MM.1S (cell line): ENCODE results near the gene PTPRD.

Experiments
- DNase-seq: peaks from one replicate; pipeline ENCODE4 v3.0.0-alpha.2; 2015
- H2AFZ ChIP-seq: fragments of 300-600 bp; sonication (generic); 2 replicates; pipeline ENCODE4 v1.6.0; 2016; ENCODE audit warnings: antibody characterized with exemption, low read length
- H3F3A ChIP-seq: fragments of 300-600 bp; sonication (generic); 2 replicates; pipeline ENCODE4 v1.6.1; 2016; ENCODE audit warnings: mild to moderate bottlenecking, antibody characterized with exemption, low read length, moderate library complexity, mixed read lengths; ENCODE audit not compliant: insufficient read depth
- H3K27ac ChIP-seq: fragments of 300-600 bp; sonication (generic); 2 replicates; pipeline ENCODE4 v1.5.1; 2016; ENCODE audit warnings: mild to moderate bottlenecking, low read length
- H3K27me3 ChIP-seq: fragments of 300-600 bp; sonication (generic); replicated peaks from 2 replicates; pipeline ENCODE4 v1.6.0; 2016; ENCODE audit warnings: low read length; ENCODE audit not compliant: insufficient read depth
- H3K36me3 ChIP-seq: fragments of 300-600 bp; sonication (generic); replicated peaks from 2 replicates; pipeline ENCODE4 v1.6.1; 2016; ENCODE audit warnings: mild to moderate bottlenecking, low read length, mixed read lengths; ENCODE audit not compliant: insufficient read depth
- H3K4me1 ChIP-seq: fragments of 300-600 bp; sonication (generic); 2 replicates; pipeline ENCODE4 v1.6.1; 2016; ENCODE audit warnings: low read length, mixed read lengths
- H3K4me2 ChIP-seq: fragments of 300-600 bp; sonication (generic); 2 replicates; pipeline ENCODE4 v1.6.0; 2016; ENCODE audit warnings: low read depth, low read length
- H3K4me3 ChIP-seq: fragments of 300-600 bp; sonication (generic); 2 replicates; pipeline ENCODE4 v1.5.1; 2016; ENCODE audit warnings: low read length, mixed read lengths
- H3K79me2 ChIP-seq: fragments of 300-600 bp; sonication (generic); 2 replicates; pipeline ENCODE4 v1.6.1; 2016; ENCODE audit warnings: mixed run types, low read length, mixed read lengths
- H3K9ac ChIP-seq: fragments of 300-600 bp; sonication (generic); 2 replicates; pipeline ENCODE4 v1.6.1; 2016; ENCODE audit warnings: low read length, mixed read lengths
- H3K9me2 ChIP-seq: fragments of 300-600 bp; sonication (generic); replicated peaks from 2 replicates; pipeline ENCODE4 v1.6.1; 2016; ENCODE audit warnings: mild to moderate bottlenecking, low read length, mixed read lengths; ENCODE audit not compliant: insufficient read depth
- H3K9me3 ChIP-seq: fragments of 300-600 bp; sonication (generic); replicated peaks from 2 replicates; pipeline ENCODE4 v1.6.1; 2016; ENCODE audit warnings: mild to moderate bottlenecking, low read length, mixed read lengths; ENCODE audit not compliant: insufficient read depth
- H4K20me1 ChIP-seq: fragments of 300-600 bp; sonication (generic); 2 replicates; pipeline ENCODE4 v1.6.1; 2016; ENCODE audit warnings: mild to moderate bottlenecking, low read length, moderate library complexity, mixed read lengths; ENCODE audit not compliant: insufficient read depth
- CTCF ChIP-seq: fragments of 300-600 bp; sonication (generic); IDR thresholded peaks from 2 replicates; pipeline ENCODE4 v1.5.1; 2016; ENCODE audit warnings: antibody characterized with exemption, low read length, mixed read lengths
- EZH2 ChIP-seq: fragments of 300-600 bp; sonication (generic); optimal IDR thresholded peaks from 2 replicates; pipeline ENCODE3; 2017; ENCODE audit warnings: low read depth, mild to moderate bottlenecking, antibody characterized with exemption, low read length, mixed read lengths
- EZH2phosphoT487 ChIP-seq: fragments of 300-600 bp; sonication (generic); IDR thresholded peaks from 2 replicates; pipeline ENCODE4 v1.6.1; 2018; ENCODE audit warnings: antibody characterized with exemption, low read length

Gene PTPRD

GRCh38 chr9:8643464-8643863 lies 1969.3 kb downstream of the PTPRD start:
- Histone ChIP-seq H3K4me1 (no peaks in the 10 kb centered on the region), H3K9me3 (no peaks in the 10 kb centered on the region), H3K27ac (no peak overlapping the region), H3K9me2 (no peaks in the 10 kb centered on the region), H3K4me2 (no peak overlapping the region), H3F3A (no peaks in the 10 kb centered on the region), H3K79me2 (no peaks in the 10 kb centered on the region), H3K9ac (no peak overlapping the region), H3K36me3 (no peaks in the 10 kb centered on the region), H4K20me1 (no peaks in the 10 kb centered on the region), H2AFZ (no peak overlapping the region), H3K27me3 (no peaks in the 10 kb centered on the region), H3K4me3 (no peak overlapping the region)
- no peak for DNase-seq
- TF ChIP-seq EZH2phosphoT487 (no peak), CTCF (no peak)

- Histone ChIP-seq H2AFZ (no peak overlapping the region), H3F3A (no peaks in the 10 kb centered on the region), H3K9me2 (no peaks in the 10 kb centered on the region), H3K4me3 (no peak overlapping the region), H3K27ac (no peak overlapping the region), H3K79me2 (no peaks in the 10 kb centered on the region), H3K27me3 (no peaks in the 10 kb centered on the region), H4K20me1 (no peaks in the 10 kb centered on the region), H3K4me2 (no peak overlapping the region), H3K9ac (no peak overlapping the region), H3K4me1 (no peaks in the 10 kb centered on the region), H3K36me3 (no peaks in the 10 kb centered on the region), H3K9me3 (no peaks in the 10 kb centered on the region)
- TF ChIP-seq EZH2phosphoT487: no peak
- TF ChIP-seq CTCF: no peak
- no peak for TF ChIP-seq EZH2
- no peak for DNase-seq
These were observed 1972.0 kb downstream of the PTPRD start for GRCh38 chr9:8640761-8641160.

- Histone ChIP-seq H3K36me3 (no peaks in the 10 kb centered on the region), H3K9me2 (no peaks in the 10 kb centered on the region), H3K9me3 (no peaks in the 10 kb centered on the region), H3K27me3 (no peaks in the 10 kb centered on the region), H3K4me2 (no peak overlapping the region), H3F3A (no peaks in the 10 kb centered on the region), H2AFZ (no peak overlapping the region), H3K4me3 (no peak overlapping the region), H3K27ac (no peak overlapping the region), H3K4me1 (no peaks in the 10 kb centered on the region), H3K79me2 (no peaks in the 10 kb centered on the region), H4K20me1 (no peaks in the 10 kb centered on the region), H3K9ac (no peak overlapping the region)
- no peak for DNase-seq
- TF ChIP-seq EZH2: no peak
- TF ChIP-seq CTCF: no peak
- no peak for TF ChIP-seq EZH2phosphoT487
These were observed 1975.2 kb downstream of the PTPRD start for GRCh38 chr9:8637626-8638025.
